GM12878 (cell line): ENCODE results near the gene ANKRD23. TPM values are rescaled to one million over a fixed set of nuclear protein-coding genes. Genes with fewer than 3 reads are reported as not detected.

ENCODE experiments used
- ATAC-seq: fragments of 200-7000 bp; cut with Tn5 transposase; 3 replicates; pipeline ENCODE4 v1.9.1; 2020; ENCODE audit warnings: mild to moderate bottlenecking, moderate library complexity
- BruUV-seq: library from RNA; stranded (reverse); fragments of 400-500 nt; replicated peaks from 2 replicates; lab custom pipeline; 2021; lab: Mats Ljungman, UMichigan
- CTCF ChIA-PET: fragments of 300-600 bp; sonication (Branson Sonifier 250); formaldehyde crosslinking; extraction: SDS; loops from one replicate; lab custom pipeline; 2021; ENCODE audit warnings: inconsistent platforms; lab: Yijun Ruan, JAX
- POLR2A ChIA-PET: fragments of 350-600 bp; formaldehyde crosslinking; extraction: SDS; loops from one replicate; lab custom pipeline; 2021; ENCODE audit warnings: inconsistent platforms; lab: Charles Lee
- RAD21 ChIA-PET: fragments of 300-600 bp; sonication (Branson Sonifier 250); formaldehyde crosslinking; loops from one replicate; lab custom pipeline; 2023; ENCODE audit warnings: antibody characterized with exemption; ENCODE audit not compliant: unreplicated experiment; lab: Charles Lee
- SMC1A ChIA-PET: fragments of 300-600 bp; sonication (Branson Sonifier 250); formaldehyde crosslinking; loops from one replicate; lab custom pipeline; 2023; ENCODE audit not compliant: unreplicated experiment, uncharacterized antibody; lab: Charles Lee
- DNase-seq: peaks from one replicate; pipeline ENCODE4 v3.0.0-alpha.2; 2011; ENCODE audit warnings: low read depth, low spot score
- FAIRE-seq: peaks from 3 replicates; lab custom pipeline; 2011; peaks lifted over from hg19 to GRCh38; lab: Jason Lieb, UNC
- H2AFZ ChIP-seq: 2 replicates; pipeline ENCODE4 v1.6.0; 2011; ENCODE audit warnings: low read depth, low read length, control low read depth; ENCODE audit not compliant: control insufficient read depth
- H3K27ac ChIP-seq: 2 replicates; pipeline ENCODE4 v1.5.1; 2011; ENCODE audit warnings: control low read depth; ENCODE audit not compliant: control insufficient read depth, insufficient read depth
- H3K27me3 ChIP-seq, 2 experiments: replicated peaks in 1 of 2; 2 replicates each; pipeline versions ENCODE4 v1.6.0 to v1.6.1; 2011; ENCODE audit warnings: low read length in 1 of 2; ENCODE audit not compliant: control insufficient read depth in 2 of 2, insufficient read depth in 2 of 2
- H3K36me3 ChIP-seq, 2 experiments: 2 replicates each; pipeline ENCODE4 v1.5.1; 2011; ENCODE audit warnings: low read length in 1 of 2; ENCODE audit not compliant: control insufficient read depth in 2 of 2, insufficient read depth in 2 of 2
- H3K4me1 ChIP-seq: 2 replicates; pipeline ENCODE4 v1.6.1; 2011; ENCODE audit warnings: mild to moderate bottlenecking, low read length, moderate library complexity, mixed read lengths; ENCODE audit not compliant: control insufficient read depth, insufficient read depth
- H3K4me2 ChIP-seq: 2 replicates; pipeline ENCODE4 v1.6.0; 2011; ENCODE audit warnings: control low read depth; ENCODE audit not compliant: control insufficient read depth, insufficient read depth
- H3K4me3 ChIP-seq: fragments of 200-600 bp; sonication (generic); 2 replicates; pipeline ENCODE4 v1.5.1; 2016
- H3K79me2 ChIP-seq: 2 replicates; pipeline ENCODE4 v1.6.0; 2011; ENCODE audit warnings: low read length; ENCODE audit not compliant: control insufficient read depth, insufficient read depth
- H3K9ac ChIP-seq: 2 replicates; pipeline ENCODE4 v1.8.0; 2011; ENCODE audit warnings: low read length, control low read depth, mixed read lengths; ENCODE audit not compliant: control insufficient read depth, insufficient read depth
- H3K9me3 ChIP-seq: replicated peaks from 3 replicates; pipeline ENCODE4 v1.5.1; 2011; ENCODE audit warnings: mild to moderate bottlenecking, low read length; ENCODE audit not compliant: control insufficient read depth, insufficient read depth
- H4K20me1 ChIP-seq: 2 replicates; pipeline ENCODE4 v1.6.0; 2011; ENCODE audit not compliant: control insufficient read depth, insufficient read depth
- BMI1 ChIP-seq: fragments of 450-650 bp; IDR thresholded peaks from 2 replicates; pipeline ENCODE4 v1.6.1; 2016; ENCODE audit warnings: mild to moderate bottlenecking, moderate library complexity, borderline replicate concordance
- CEBPB ChIP-seq, 2 experiments: fragments of 150-350 bp in 1 of 2; IDR thresholded peaks; 2 replicates each; pipeline ENCODE4 v1.6.1; 2012 to 2014; ENCODE audit warnings: low read depth in 2 of 2, low read length in 2 of 2, borderline replicate concordance in 1 of 2, inconsistent platforms in 1 of 2
- CREM ChIP-seq: IDR thresholded peaks from 2 replicates; pipeline ENCODE4 v1.6.1; 2014; ENCODE audit warnings: antibody characterized with exemption, low read depth
- JUND ChIP-seq: IDR thresholded peaks from 2 replicates; pipeline ENCODE4 v1.6.1; 2012; ENCODE audit warnings: low read depth, mild to moderate bottlenecking, low read length, improper control_type of control experiment, moderate library complexity
- MEF2A ChIP-seq: IDR thresholded peaks from 2 replicates; pipeline ENCODE4 v1.6.1; 2011; ENCODE audit warnings: low read depth, mild to moderate bottlenecking, low read length, moderate library complexity; ENCODE audit not compliant: insufficient read depth
- NFYA ChIP-seq: IDR thresholded peaks from 2 replicates; pipeline ENCODE4 v1.6.1; 2011; ENCODE audit warnings: low read depth, mild to moderate bottlenecking, low read length, improper control_type of control experiment, borderline replicate concordance
- REST ChIP-seq: IDR thresholded peaks from 2 replicates; pipeline ENCODE4 v1.6.1; 2012; ENCODE audit warnings: mild to moderate bottlenecking, low read depth, low read length
- STAT3 ChIP-seq: IDR thresholded peaks from 2 replicates; pipeline ENCODE4 v1.6.1; 2011; ENCODE audit warnings: low read depth, low read length, improper control_type of control experiment
- ZNF592 ChIP-seq: fragments of 450-650 bp; IDR thresholded peaks from 2 replicates; pipeline ENCODE4 v1.6.1; 2017; ENCODE audit warnings: mild to moderate bottlenecking, moderate library complexity
- WGBS: methylation state at CpG from one replicate; pipeline ENCODE4 v1.1.6; 2016; ENCODE audit warnings: low lambda C conversion rate; ENCODE audit not compliant: insufficient replicate concordance, insufficient coverage; ENCODE audit errors: missing lambda C conversion rate; 5-methylcytosine and 5-hydroxymethylcytosine counted together
- in situ Hi-C: fragments of 300-500 bp; cut with MboI; formaldehyde crosslinking; loops from 9 replicates; pipeline ENCODE4 v1.14.3; 2018; ENCODE audit warnings: mixed read lengths
- intact Hi-C: fragments of 100-400 bp; cut with micrococcal nuclease; formaldehyde crosslinking; loops from one replicate; pipeline ENCODE4 v1.14.2; 2022; ENCODE audit not compliant: unreplicated experiment
- polyA plus RNA-seq, 11 experiments: library from polyadenylated mRNA; depleted of rRNA in 4 of 11; unstranded in 6 of 11; stranded (reverse) in 5 of 11; fragments of >200 nt; fragmentation: Nextera tagmentation in 4 of 11; fragmentation: Illumina TruSeq in 1 of 11; extraction: Ambion mirVana in 4 of 11; extraction: Trizol in 1 of 11; gene quantifications; 1 replicate in 1 of 11; 2 replicates in 10 of 11; pipeline versions ENCODE4 v1.2.1 to v1.2.3, GENCODE V29; 2011 to 2016; ENCODE audit warnings: inconsistent platforms in 2 of 11, missing spikeins in 2 of 11, low read depth in 1 of 11
- total RNA-seq, 4 experiments: library from RNA; depleted of rRNA in 3 of 4; stranded (reverse); fragments of >200 nt in 3 of 4; fragmentation: Illumina TruSeq in 1 of 4; extraction: Trizol in 1 of 4; gene quantifications; 2 replicates each; pipeline versions ENCODE4 v1.2.1 to v1.2.3, GENCODE V29; 2013 to 2021

ANKRD23 gene
- total and polyA plus RNA-seq, 10 of the 15 experiments (the other 5 are each of a cell fraction or from before 2014, with no cell fraction given) = 0.34 to 5.3 (median 2.7) TPM

- no peak overlapping the region for H3K9ac ChIP-seq
- ChIA-PET POLR2A (no interaction called here), CTCF (interaction anchor here (0.7 to 2.6 kb wide), 8 partner anchors 21 to 289 kb away, joined by 3 to 42 read pairs (median 4); partner anchors contain the start of gene CNNM4), SMC1A (interaction anchor here (0.9 to 2.4 kb wide), 4 partner anchors 25 to 313 kb away, joined by 3 to 16 read pairs (median 4); partner anchors contain the start of genes ANKRD36 and CNNM4), RAD21 (interaction anchor here (1.9 to 2.1 kb wide), 2 partner anchors 32 to 38 kb away, joined by 6 to 15 read pairs; partner anchors contain the start of gene CNNM4)
- H3K27me3 ChIP-seq = no peaks in the 10 kb centered on the region
- H3K4me1 ChIP-seq = peaks cover 18% of the 10 kb centered on the region
- no peaks in the 10 kb centered on the region for H4K20me1 ChIP-seq
- ATAC-seq = no peak
- in situ Hi-C loops = no loop called here
- H3K4me3 ChIP-seq = no peak overlapping the region
- peaks cover 20 to 23% of the 10 kb centered on the region in 2 experiments for H3K36me3 ChIP-seq
- no peak for DNase-seq
- no peaks in the 10 kb centered on the region; the same call in 1 of the 2 replicates for H3K79me2 ChIP-seq
- WGBS = 95% methylated on average over 8 of the region's 8 CpGs
- TF ChIP-seq CREM (no peak), STAT3 (no peak), CEBPB (IDR thresholded peaks at IDR 0.05; ENCODE audit: borderline replicate concordance in 1 of 2, low read depth in 2 of 2, low read length in 2 of 2) (no peak), MEF2A (no peak), BMI1 (no peak), NFYA (no peak), REST (no peak), JUND (no peak), ZNF592 (no peak)
- no peak overlapping the region for H2AFZ ChIP-seq
- H3K9me3 ChIP-seq = no peaks in the 10 kb centered on the region
- no peak for FAIRE-seq
- no peak overlapping the region for H3K27ac ChIP-seq
- intact Hi-C loops = no loop called here
- no peak overlapping the region for H3K4me2 ChIP-seq
- BruUV-seq = no TSS peak
These were observed 44.2 kb downstream of the ANKRD23 start for GRCh38 chr2:96799623-96799935.
